ENCODE results near the gene ENOX2.

Gene ENOX2

GRCh38 chrX:130885508-130885907 lies 17.5 kb downstream of the ENOX2 start:
- in situ Hi-C loops (cut with HindIII; ENCODE audit: low sequenced_read_pairs), result no loop called here

- in situ Hi-C loops (cut with HindIII; ENCODE audit: low sequenced_read_pairs), result no loop called here
Observed at GRCh38 chrX:130884627-130885026, 18.4 kb downstream of the ENOX2 start.

GRCh38 chrX:130879869-130880268 lies 23.1 kb downstream of the ENOX2 start:
- in situ Hi-C loops (cut with HindIII; ENCODE audit: low sequenced_read_pairs), result no loop called here

GRCh38 chrX:130878350-130879341 lies 24.4 kb downstream of the ENOX2 start:
- in situ Hi-C loops (cut with HindIII; ENCODE audit: low sequenced_read_pairs), result no loop called here

GRCh38 chrX:130877892-130878341 lies 25.1 kb downstream of the ENOX2 start:
- in situ Hi-C loops (cut with HindIII; ENCODE audit: low sequenced_read_pairs), result no loop called here

GRCh38 chrX:130876226-130876625 lies 26.8 kb downstream of the ENOX2 start:
- in situ Hi-C loops (cut with HindIII; ENCODE audit: low sequenced_read_pairs), result no loop called here

GRCh38 chrX:130874751-130875150 lies 28.3 kb downstream of the ENOX2 start:
- in situ Hi-C loops (cut with HindIII; ENCODE audit: low sequenced_read_pairs), result no loop called here

GRCh38 chrX:130869239-130869638 lies 33.8 kb downstream of the ENOX2 start:
- in situ Hi-C loops (cut with HindIII; ENCODE audit: low sequenced_read_pairs), result no loop called here

- in situ Hi-C loops (cut with HindIII; ENCODE audit: low sequenced_read_pairs), result no loop called here
Observed at GRCh38 chrX:130861462-130861861, 41.5 kb downstream of the ENOX2 start.

- in situ Hi-C loops (cut with HindIII; ENCODE audit: low sequenced_read_pairs), result no loop called here
Observed at GRCh38 chrX:130857207-130857606, 45.8 kb downstream of the ENOX2 start.

GRCh38 chrX:130851569-130851968 lies 51.4 kb downstream of the ENOX2 start:
- in situ Hi-C loops (cut with HindIII; ENCODE audit: low sequenced_read_pairs), result no loop called here

- in situ Hi-C loops (cut with HindIII; ENCODE audit: low sequenced_read_pairs), result no loop called here
Observed at GRCh38 chrX:130848763-130849162, 54.2 kb downstream of the ENOX2 start.

GRCh38 chrX:130846746-130847145 lies 56.3 kb downstream of the ENOX2 start:
- in situ Hi-C loops (cut with HindIII; ENCODE audit: low sequenced_read_pairs), result no loop called here

GRCh38 chrX:130841776-130842175 lies 61.2 kb downstream of the ENOX2 start:
- in situ Hi-C loops (cut with HindIII; ENCODE audit: low sequenced_read_pairs), result no loop called here

- in situ Hi-C loops (cut with HindIII; ENCODE audit: low sequenced_read_pairs), result no loop called here
Observed at GRCh38 chrX:130840345-130840744, 62.7 kb downstream of the ENOX2 start.

GRCh38 chrX:130836447-130836846 lies 66.6 kb downstream of the ENOX2 start:
- in situ Hi-C loops (cut with HindIII; ENCODE audit: low sequenced_read_pairs), result no loop called here

GRCh38 chrX:130834830-130835229 lies 68.2 kb downstream of the ENOX2 start:
- in situ Hi-C loops (cut with HindIII; ENCODE audit: low sequenced_read_pairs), result no loop called here

- in situ Hi-C loops (cut with HindIII; ENCODE audit: low sequenced_read_pairs), result no loop called here
Observed at GRCh38 chrX:130834149-130834548, 68.9 kb downstream of the ENOX2 start.

GRCh38 chrX:130831347-130831722 lies 71.7 kb downstream of the ENOX2 start:
- in situ Hi-C loops (cut with HindIII; ENCODE audit: low sequenced_read_pairs), result no loop called here

- in situ Hi-C loops (cut with HindIII; ENCODE audit: low sequenced_read_pairs), result no loop called here
Observed at GRCh38 chrX:130830599-130831346, 72.2 kb downstream of the ENOX2 start.
